ENCODE data around the gene PDE8B.

DNA sequence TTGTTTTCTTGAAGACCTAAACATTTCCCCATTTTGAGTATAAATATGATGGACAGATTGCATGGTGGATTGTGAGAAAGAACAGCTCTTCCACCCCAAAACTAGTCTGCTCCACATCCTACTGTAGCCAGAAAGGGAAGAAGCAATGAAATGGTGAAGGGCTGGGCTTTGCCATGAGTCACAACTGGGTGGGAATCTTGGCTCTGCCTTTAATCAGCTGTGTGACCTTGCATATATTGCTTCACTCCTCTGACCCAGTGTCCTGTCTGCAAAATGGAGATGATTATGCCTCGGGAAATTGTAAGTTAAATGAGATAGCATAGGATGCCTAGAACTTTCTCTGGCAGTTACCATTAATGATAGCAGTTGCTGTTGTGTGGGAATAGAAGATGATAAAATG is 101.9 kb downstream of the PDE8B start:
- TF ChIP-seq POLR2A (IDR thresholded peaks at IDR 0.05): no peak
- TF ChIP-seq, protein P1, sequence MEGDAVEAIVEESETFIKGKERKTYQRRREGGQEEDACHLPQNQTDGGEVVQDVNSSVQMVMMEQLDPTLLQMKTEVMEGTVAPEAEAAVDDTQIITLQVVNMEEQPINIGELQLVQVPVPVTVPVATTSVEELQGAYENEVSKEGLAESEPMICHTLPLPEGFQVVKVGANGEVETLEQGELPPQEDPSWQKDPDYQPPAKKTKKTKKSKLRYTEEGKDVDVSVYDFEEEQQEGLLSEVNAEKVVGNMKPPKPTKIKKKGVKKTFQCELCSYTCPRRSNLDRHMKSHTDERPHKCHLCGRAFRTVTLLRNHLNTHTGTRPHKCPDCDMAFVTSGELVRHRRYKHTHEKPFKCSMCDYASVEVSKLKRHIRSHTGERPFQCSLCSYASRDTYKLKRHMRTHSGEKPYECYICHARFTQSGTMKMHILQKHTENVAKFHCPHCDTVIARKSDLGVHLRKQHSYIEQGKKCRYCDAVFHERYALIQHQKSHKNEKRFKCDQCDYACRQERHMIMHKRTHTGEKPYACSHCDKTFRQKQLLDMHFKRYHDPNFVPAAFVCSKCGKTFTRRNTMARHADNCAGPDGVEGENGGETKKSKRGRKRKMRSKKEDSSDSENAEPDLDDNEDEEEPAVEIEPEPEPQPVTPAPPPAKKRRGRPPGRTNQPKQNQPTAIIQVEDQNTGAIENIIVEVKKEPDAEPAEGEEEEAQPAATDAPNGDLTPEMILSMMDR (IDR thresholded peaks at IDR 0.05): no peak

Data from vagina (tissue), 2 donors.